Gastrocnemius medialis (tissue), 4 donors: ENCODE results near the gene KRTAP5-4. TPM values are rescaled to one million over a fixed set of nuclear protein-coding genes. Genes with fewer than 3 reads are reported as not detected.

ENCODE experiments used
- ATAC-seq, 2 donors: fragments of 150-250 bp; one replicate each; pipeline ENCODE4 v1.9.1; 2016
- DNase-seq, 2 donors: peaks; one replicate each; pipeline ENCODE4 v3.0.0-alpha.2; 2019
- H3K27ac ChIP-seq, 4 donors: fragments of 200-600 bp; sonication (generic); 1 replicate in 1 of 4; 2 replicates in 3 of 4; pipeline ENCODE4 v1.5.1; 2016 to 2018; ENCODE audit warnings: mild to moderate bottlenecking in 2 of 4, moderate library complexity in 1 of 4
- H3K27me3 ChIP-seq, 3 donors: fragments of 200-600 bp; sonication (generic) in 2 of 3; 1 replicate in 1 of 3; 2 replicates in 2 of 3; pipeline versions ENCODE4 v1.5.1 to v1.6.0; 2016 to 2019; ENCODE audit warnings: mild to moderate bottlenecking in 1 of 3, moderate library complexity in 1 of 3
- H3K36me3 ChIP-seq, 2 donors: fragments of 200-600 bp; sonication (generic) in 1 of 2; one replicate each; pipeline ENCODE4 v1.5.1; 2017 to 2018
- H3K4me1 ChIP-seq, 2 donors: fragments of 200-600 bp; sonication (generic) in 1 of 2; one replicate each; pipeline ENCODE4 v1.5.1; 2016 to 2017; ENCODE audit warnings: mild to moderate bottlenecking in 2 of 2
- H3K4me3 ChIP-seq, 4 donors: fragments of 200-600 bp; sonication (generic) in 3 of 4; 1 replicate in 1 of 4; 2 replicates in 3 of 4; pipeline ENCODE4 v1.5.1; 2016 to 2019; ENCODE audit warnings: mild to moderate bottlenecking in 2 of 4
- H3K9me3 ChIP-seq, 3 donors: fragments of 200-600 bp; sonication (generic) in 2 of 3; 1 replicate in 1 of 3; 2 replicates in 2 of 3; pipeline ENCODE4 v1.5.1; 2016 to 2019
- POLR2A ChIP-seq, 2 donors: fragments of 450-650 bp; IDR thresholded peaks; one replicate each; pipeline ENCODE4 v1.6.1; 2017; ENCODE audit warnings: antibody characterized with exemption in 2 of 2, mild to moderate bottlenecking in 2 of 2, moderate library complexity in 2 of 2
- in situ Hi-C, 4 donors: fragments of 200-750 bp; cut with MboI; loops; one replicate each; pipeline versions ENCODE4 v1.15.0 to v1.8.0; 2017; ENCODE audit warnings: low sequenced_read_pairs in 4 of 4
- intact Hi-C: fragments of 100-400 bp; cut with DNase I; formaldehyde crosslinking; loops from one replicate; pipeline ENCODE4 v1.15.1; 2023; ENCODE audit warnings: low total_unique reads
- total RNA-seq, 4 donors: library from RNA; depleted of rRNA; stranded (reverse); fragments of >200 nt; gene quantifications; one replicate each; pipeline versions ENCODE4 v1.1.0 to v1.2.3, GENCODE V29; 2016
- TF ChIP-seq, protein P1 (sequence below), 5 experiments: fragments of 450-650 bp in 3 of 5; fragments of 200-600 bp in 2 of 5; sonication (generic) in 2 of 5; IDR thresholded peaks in 4 of 5; conservative IDR thresholded peaks in 1 of 5; 1 replicate in 4 of 5; 2 replicates in 1 of 5; pipeline ENCODE4 v1.5.1; 2016 to 2019; ENCODE audit warnings: antibody characterized with exemption in 5 of 5, mild to moderate bottlenecking in 3 of 5, moderate library complexity in 3 of 5

The KRTAP5-4 gene
- total RNA-seq, 4 donors from 2014 or later = not detected

DNA sequence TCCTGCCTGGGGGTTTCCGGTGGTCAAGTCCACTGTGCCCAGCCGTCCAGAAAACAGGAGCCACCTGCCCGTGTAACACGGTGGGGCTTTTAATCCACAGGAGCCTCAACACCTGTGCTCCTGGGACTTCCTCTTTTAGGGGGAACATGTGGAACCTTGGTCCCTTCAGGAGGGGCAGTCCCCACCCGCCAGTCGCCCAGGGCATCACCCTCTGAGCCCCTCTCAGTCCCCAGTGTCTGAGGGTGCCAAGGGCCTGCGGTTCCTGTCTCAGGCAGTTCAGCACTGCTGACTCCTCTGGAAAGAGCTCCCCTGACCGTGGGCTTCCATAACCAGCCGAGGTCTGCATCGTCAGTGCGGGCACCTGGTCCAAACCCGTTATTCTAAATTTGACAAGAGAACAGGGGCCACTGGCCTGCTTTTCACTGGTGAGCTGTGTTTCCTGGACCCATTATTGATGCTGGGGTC, 23.5 kb upstream of the KRTAP5-4 start:
- peaks cover 0 to 3% (median 0%) of the 10 kb centered on the region in 3 donors for H3K27me3 ChIP-seq

DNA sequence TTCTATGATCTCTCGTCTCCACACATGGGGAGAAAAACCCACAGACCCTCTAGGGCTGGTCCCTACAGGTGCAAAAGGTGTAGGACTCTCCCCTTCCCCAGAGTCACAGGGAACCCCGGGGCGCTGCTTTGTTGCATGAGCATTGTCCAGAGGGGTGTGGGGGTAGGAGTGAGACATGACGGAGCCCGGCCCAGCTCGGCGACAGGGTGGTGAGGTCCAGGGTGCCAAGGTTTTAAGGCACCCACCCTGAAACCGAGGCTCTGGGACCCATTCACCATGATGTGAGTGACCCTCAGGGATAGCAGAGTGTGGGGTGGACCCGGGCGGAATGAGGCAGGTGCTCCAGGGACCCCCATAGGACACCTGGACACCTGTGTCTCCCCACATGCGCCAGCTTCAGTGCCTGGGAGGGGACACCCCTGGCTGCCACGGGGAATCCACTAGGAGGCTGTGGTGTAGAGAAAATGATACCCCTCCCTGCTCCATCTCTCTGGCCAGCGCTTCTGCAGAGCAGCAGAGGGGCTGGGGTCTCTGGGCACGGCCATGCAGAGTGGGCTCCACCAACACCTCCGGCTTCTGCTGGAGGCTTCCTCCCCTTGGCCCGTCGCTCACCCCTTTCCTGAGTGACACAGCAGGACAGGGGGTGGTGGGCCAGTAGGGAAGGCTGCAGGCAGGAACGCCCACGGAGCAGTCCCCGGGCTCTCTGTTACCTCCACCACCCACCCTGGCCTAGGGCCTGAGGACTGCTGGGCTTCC, 22.8 kb upstream of the KRTAP5-4 start:
- TF ChIP-seq, protein P1, sequence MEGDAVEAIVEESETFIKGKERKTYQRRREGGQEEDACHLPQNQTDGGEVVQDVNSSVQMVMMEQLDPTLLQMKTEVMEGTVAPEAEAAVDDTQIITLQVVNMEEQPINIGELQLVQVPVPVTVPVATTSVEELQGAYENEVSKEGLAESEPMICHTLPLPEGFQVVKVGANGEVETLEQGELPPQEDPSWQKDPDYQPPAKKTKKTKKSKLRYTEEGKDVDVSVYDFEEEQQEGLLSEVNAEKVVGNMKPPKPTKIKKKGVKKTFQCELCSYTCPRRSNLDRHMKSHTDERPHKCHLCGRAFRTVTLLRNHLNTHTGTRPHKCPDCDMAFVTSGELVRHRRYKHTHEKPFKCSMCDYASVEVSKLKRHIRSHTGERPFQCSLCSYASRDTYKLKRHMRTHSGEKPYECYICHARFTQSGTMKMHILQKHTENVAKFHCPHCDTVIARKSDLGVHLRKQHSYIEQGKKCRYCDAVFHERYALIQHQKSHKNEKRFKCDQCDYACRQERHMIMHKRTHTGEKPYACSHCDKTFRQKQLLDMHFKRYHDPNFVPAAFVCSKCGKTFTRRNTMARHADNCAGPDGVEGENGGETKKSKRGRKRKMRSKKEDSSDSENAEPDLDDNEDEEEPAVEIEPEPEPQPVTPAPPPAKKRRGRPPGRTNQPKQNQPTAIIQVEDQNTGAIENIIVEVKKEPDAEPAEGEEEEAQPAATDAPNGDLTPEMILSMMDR (IDR thresholded peaks at IDR 0.05 in 4 of 5, conservative IDR thresholded peaks at IDR 0.05 in 1 of 5) = no peak
- no peak for TF ChIP-seq POLR2A (IDR thresholded peaks at IDR 0.05)
- H3K9me3 ChIP-seq = no peaks in the 10 kb centered on the region
- peaks cover 0 to 8% (median 0%) of the 10 kb centered on the region in 3 donors for H3K27me3 ChIP-seq
- in situ Hi-C loops = no loop called here
- no peaks in the 10 kb centered on the region for H3K4me1 ChIP-seq
- intact Hi-C loops = no loop called here
- no peak overlapping the region for H3K27ac ChIP-seq
- DNase-seq = no peak
- ATAC-seq = no peak
- no peaks in the 10 kb centered on the region for H3K36me3 ChIP-seq
- no peak overlapping the region for H3K4me3 ChIP-seq

More for the DNA sequence above, 23.5 kb upstream of the KRTAP5-4 start:
- in situ Hi-C loops (no loop called here), intact Hi-C loops (no loop called here)
- H3K9me3 ChIP-seq = no peaks in the 10 kb centered on the region
- no peak for TF ChIP-seq POLR2A (IDR thresholded peaks at IDR 0.05)
- TF ChIP-seq, protein P1 (IDR thresholded peaks at IDR 0.05 in 4 of 5, conservative IDR thresholded peaks at IDR 0.05 in 1 of 5) = no peak
- no peaks in the 10 kb centered on the region for H3K4me1 ChIP-seq
- no peak overlapping the region for H3K27ac ChIP-seq
- DNase-seq (no peak), ATAC-seq (no peak)
- H3K36me3 ChIP-seq = no peaks in the 10 kb centered on the region
- no peak overlapping the region for H3K4me3 ChIP-seq

DNA sequence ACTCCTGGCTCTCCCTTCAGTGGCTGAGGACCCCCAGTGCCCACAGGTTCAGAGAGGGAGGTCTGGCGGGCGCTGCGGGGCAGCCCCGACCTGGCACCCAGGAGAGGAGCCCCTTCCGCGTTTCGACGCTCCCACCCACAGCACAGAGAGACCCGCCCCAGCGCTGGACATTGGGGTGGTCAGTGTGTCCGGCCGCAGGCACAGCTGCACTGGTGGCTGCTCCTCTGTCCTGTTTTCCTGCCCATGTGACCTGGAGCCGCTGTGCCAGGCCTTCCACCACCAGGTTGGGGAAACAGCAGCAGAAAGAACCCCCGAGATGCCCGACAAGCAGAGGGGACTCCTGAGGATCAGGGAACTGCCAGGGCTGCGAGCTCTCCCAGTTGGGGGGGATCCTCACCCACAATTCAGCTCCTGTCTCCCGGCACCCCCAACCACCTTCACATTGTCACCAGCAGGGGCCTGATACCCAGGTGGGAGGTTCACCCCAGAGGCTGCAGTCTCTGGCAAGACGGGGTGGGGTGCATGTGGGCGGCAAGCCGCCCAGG, 21.3 kb upstream of the KRTAP5-4 start:
- H3K36me3 ChIP-seq = no peaks in the 10 kb centered on the region
- no peaks in the 10 kb centered on the region for H3K4me1 ChIP-seq
- no peak overlapping the region for H3K27ac ChIP-seq
- H3K4me3 ChIP-seq = no peak overlapping the region
- TF ChIP-seq, protein P1 (IDR thresholded peaks at IDR 0.05 in 4 of 5, conservative IDR thresholded peaks at IDR 0.05 in 1 of 5) = no peak
- TF ChIP-seq POLR2A (IDR thresholded peaks at IDR 0.05) = no peak
- in situ Hi-C loops (no loop called here), intact Hi-C loops (no loop called here)
- no peaks in the 10 kb centered on the region for H3K9me3 ChIP-seq
- ATAC-seq (no peak), DNase-seq (no peak)
- H3K27me3 ChIP-seq = peaks cover 0 to 12% (median 8%) of the 10 kb centered on the region in 3 donors

DNA sequence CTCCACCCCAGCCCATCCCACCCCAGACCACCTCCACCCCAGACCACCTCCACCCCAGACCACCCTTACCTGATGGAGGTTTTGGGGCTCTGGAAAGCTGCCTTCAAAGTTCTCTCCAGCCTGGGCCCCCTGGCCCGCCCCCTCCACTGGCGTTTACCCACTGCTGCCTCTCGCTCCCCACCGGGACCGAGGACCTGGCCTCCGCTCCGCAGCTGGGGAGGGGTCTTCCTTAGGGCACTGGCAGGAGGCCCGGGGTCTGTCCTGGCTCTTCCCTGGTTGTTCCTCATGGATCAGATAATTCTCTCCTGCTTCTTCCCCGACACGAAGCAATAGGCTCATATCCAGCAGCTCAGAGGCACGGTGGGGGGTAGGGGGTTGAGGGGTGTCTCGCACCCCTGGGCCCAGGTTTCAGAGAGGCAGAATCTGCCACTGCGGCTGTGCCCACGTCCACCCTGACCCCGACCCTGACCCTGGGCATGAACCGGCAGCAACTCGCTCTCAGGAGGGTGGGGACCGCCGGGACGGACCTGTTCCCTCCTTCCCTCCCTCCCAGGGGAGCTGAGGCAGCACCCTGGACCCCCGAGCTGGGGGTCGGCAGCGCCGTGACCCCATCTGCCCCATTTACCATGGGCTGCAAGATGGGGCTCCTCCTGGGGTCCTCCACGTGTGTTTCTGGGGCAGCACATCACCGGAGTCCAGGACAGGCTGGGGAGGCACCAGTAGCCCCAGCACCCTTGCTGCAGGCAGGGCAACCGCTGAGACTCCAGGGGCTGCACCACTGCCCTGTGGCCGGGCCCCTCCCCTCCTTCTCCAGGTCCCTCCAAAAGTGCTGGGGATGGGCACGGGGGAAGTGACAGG, 20.6 kb upstream of the KRTAP5-4 start:
- Histone ChIP-seq H3K4me1 (no peaks in the 10 kb centered on the region), H3K27ac (no peak overlapping the region), H3K9me3 (no peaks in the 10 kb centered on the region), H3K36me3 (no peaks in the 10 kb centered on the region), H3K27me3 (peaks cover 0 to 12% (median 8%) of the 10 kb centered on the region in 3 donors), H3K4me3 (no peak overlapping the region)
- in situ Hi-C loops = no loop called here
- intact Hi-C loops = no loop called here
- TF ChIP-seq POLR2A (IDR thresholded peaks at IDR 0.05) = no peak
- TF ChIP-seq, protein P1 (IDR thresholded peaks at IDR 0.05 in 4 of 5, conservative IDR thresholded peaks at IDR 0.05 in 1 of 5) = no peak
- DNase-seq (no peak), ATAC-seq (no peak)
